ENCODE measurements around the gene SDR42E2. TPM values are rescaled to one million over a fixed set of nuclear protein-coding genes. Genes with fewer than 3 reads are reported as not detected.

SDR42E2 gene
- total RNA-seq, 1 donor from 2014 or later, result 0.12 TPM

- peak; percentile 76 for DNase-seq (ENCODE audit: low read depth)
- TF ChIP-seq CTCF (conservative IDR thresholded peaks at IDR 0.05; ENCODE audit: low read depth, low read length), result peak; percentile 55
- peak within 1 kb of the TSS; percentile 64 for H3K4me3 ChIP-seq (ENCODE audit: low read depth, low read length)
These were observed 43.9 kb downstream of the SDR42E2 start, which contains the start of gene EEF2K for GRCh38 chr16:22206013-22206841. Gene EEF2K (plus strand): TSS chr16:22206278. CDS start chr16:22225730, 19,452 bp downstream.

GRCh38 chr16:22206842-22207714 lies 44.8 kb downstream of the SDR42E2 start:
- no peak for TF ChIP-seq CTCF (conservative IDR thresholded peaks at IDR 0.05; ENCODE audit: low read depth, low read length)
- DNase-seq (ENCODE audit: low read depth), result no peak
- H3K4me3 ChIP-seq (ENCODE audit: low read depth, low read length), result peak overlapping the region; percentile 64

- H3K4me3 ChIP-seq (ENCODE audit: low read depth, low read length), result peak overlapping the region; percentile 64
- DNase-seq (ENCODE audit: low read depth), result no peak
- TF ChIP-seq CTCF (conservative IDR thresholded peaks at IDR 0.05; ENCODE audit: low read depth, low read length), result no peak
These were observed 45.5 kb downstream of the SDR42E2 start for GRCh38 chr16:22207715-22208360.

- no peak overlapping the region for H3K4me3 ChIP-seq (ENCODE audit: low read depth, low read length)
- no peak for DNase-seq (ENCODE audit: low read depth)
- TF ChIP-seq CTCF (conservative IDR thresholded peaks at IDR 0.05; ENCODE audit: low read depth, low read length), result no peak
These were observed 48.0 kb downstream of the SDR42E2 start for GRCh38 chr16:22210285-22210684.

DNA sequence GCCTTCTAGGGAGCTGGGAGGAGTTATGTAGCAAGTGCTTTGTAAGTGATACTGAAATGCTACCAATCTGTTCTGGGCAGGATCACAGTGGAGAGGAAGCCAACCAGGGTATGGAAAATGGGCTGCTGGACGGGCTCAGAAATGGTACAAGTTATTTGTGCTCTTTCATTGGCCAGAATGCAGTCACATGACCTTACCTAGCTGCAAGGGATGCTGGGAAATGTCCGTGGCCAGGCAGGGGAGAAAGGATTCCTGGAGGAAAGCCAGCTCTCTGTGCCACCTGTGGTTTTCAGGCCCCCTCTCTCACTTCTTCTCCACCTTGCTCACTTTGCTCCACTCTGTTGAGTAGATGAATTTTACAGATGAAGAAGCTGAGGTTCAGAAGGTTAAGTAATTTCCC lies 48.5 kb downstream of the SDR42E2 start:
- no peak for TF ChIP-seq CTCF (conservative IDR thresholded peaks at IDR 0.05; ENCODE audit: low read depth, low read length)
- DNase-seq (ENCODE audit: low read depth), result no peak
- H3K4me3 ChIP-seq (ENCODE audit: low read depth, low read length), result no peak overlapping the region

- DNase-seq (ENCODE audit: low read depth), result no peak
- TF ChIP-seq CTCF (conservative IDR thresholded peaks at IDR 0.05; ENCODE audit: low read depth, low read length), result no peak
- no peak overlapping the region for H3K4me3 ChIP-seq (ENCODE audit: low read depth, low read length)
These were observed 50.9 kb downstream of the SDR42E2 start for GRCh38 chr16:22213236-22213635.

All from epithelial cell of proximal tubule (primary cell).